ENCODE results near the gene MED13.
"Not testable (repeated sequence)": the region's sequence is repeated elsewhere in the genome, so short reads cannot be mapped to it uniquely, and the experiment has no call there.

The MED13 gene

DNA sequence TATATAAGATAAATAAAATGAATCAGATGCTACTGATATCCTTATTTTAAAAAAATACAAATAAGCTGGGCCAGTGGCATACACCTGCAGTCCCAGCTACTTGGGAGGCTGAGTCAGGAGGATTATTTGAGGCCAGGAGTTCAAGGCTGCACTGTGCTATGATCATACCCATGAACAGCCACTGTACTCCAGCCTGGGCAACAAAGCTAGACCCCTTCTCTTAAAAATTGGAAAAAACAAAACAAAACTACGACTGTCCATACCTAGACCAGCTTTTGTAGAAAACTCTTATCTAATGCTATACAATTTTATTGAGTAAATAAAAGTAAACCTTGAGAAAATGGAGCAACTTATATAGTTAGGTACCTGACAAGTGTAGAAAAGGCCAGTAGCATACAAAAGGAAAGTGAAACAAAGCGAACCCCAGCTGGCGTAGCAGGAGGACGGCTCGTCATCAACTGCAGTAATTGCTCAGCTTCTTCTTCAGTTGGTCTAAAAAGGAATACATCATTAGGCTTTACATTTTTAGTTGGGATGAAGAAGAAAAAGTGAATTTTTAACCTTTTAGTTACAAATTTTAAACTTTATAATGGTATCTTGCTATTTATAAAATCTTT, 160.9 kb downstream of the MED13 start:
- DNase-seq, result no peak

DNA sequence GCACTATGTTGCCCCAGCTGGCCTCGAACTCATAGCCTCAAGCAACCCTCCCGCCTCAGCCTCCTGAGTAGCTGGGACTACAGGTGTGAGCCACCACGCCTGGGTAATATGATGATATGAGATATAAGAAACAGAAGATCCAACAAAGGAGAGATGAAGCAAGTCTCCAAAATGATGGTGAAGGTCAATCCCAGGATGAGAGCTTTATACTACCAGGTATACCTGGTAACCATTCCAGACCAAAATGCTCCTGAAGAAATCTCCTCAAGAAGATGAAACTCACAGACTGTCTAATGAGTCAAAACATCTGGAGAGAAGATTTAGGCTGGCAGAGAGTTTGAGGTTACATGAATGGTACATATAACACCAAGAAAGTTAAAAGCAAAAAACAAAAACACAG, 161.8 kb downstream of the MED13 start:
- DNase-seq, result no peak

DNA sequence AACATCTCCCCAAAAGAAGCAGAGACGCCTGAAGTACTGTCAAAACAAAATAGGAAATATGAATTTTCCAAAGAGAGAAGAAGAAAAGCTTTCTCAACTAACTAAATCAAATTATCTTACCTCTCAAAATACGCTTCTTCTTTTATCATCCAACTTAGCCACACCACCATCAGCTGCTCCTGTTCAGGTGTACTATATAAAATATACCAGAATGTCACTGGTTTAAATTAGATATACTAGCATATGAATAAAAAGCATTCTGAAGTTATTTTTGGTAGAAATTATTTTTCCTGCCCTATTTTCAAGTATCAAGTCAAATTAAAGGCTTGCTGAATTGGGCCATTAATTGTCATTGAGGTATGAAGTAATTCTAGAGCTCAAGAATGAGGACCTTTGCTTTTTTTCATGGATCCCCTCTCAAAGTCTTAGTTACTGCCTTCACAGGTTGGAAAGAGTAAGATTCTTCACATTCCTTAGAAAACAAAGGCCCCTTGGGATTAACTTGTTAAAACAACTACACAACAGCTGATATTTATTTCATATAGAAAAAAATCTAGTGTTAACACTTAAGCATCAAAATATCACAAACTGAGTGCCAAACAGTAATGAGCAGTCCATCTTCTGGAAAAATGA, 167.4 kb downstream of the MED13 start:
- DNase-seq, result no peak

DNA sequence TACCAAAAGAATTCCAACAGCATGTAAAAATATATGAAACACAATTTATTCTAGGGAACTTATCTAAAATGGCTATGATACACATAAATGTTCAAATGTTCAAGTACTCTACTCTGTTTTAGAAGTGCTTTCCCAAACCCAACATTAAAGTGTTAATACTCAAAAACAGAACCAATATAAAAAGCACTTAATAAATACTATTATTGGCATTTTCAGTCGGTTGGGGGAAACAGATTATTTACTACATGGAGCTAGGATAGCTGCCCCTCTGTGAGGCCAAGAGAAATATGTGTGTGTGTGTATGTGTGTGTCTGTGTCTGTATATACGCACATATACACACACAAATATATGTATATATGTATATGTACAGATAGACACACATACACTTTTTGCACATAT, 169.7 kb downstream of the MED13 start:
- DNase-seq, result no peak

DNA sequence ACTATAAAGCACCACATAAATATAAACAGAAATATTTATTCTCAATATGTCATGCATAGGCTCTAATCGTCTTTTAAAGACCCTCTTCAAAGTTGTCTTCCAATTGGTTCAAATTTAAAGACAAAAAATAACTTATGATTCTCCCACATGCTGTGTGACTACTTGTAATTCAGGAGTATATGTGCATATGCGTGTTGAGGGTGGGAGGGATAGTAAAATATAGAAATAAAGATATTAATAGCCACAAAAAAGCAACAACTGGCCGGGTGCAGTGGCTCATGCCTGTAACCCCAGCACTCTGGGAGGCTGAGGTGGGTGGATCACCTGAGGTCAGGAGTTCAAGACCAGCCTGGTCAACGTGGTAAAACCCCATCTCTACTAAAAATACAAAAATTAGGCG, 170.8 kb downstream of the MED13 start:
- DNase-seq, result not testable (repeated sequence)

All from NCI-H2107 (cell line).